HEK293T (cell line): ENCODE measurements around the gene SVIL.
"Not testable (repeated sequence)": the region's sequence is repeated elsewhere in the genome, so short reads cannot be mapped to it uniquely, and the experiment has no call there.

Experiments
- CTCF ChIA-PET: fragments of 350-600 bp; formaldehyde crosslinking; extraction: SDS; loops from one replicate; lab custom pipeline; 2021; ENCODE audit warnings: antibody characterized with exemption, inconsistent platforms; lab: Yijun Ruan, JAX
- POLR2A ChIA-PET: fragments of 350-600 bp; formaldehyde crosslinking; extraction: SDS; loops from one replicate; lab custom pipeline; 2020; ENCODE audit warnings: antibody characterized with exemption, inconsistent platforms; lab: Yijun Ruan, JAX
- DNase-seq: peaks from one replicate; pipeline ENCODE4 v3.0.0; 2012; ENCODE audit warnings: mixed read lengths; ENCODE audit errors: extremely low spot score
- ARNT ChIP-seq: fragments of 450-650 bp; IDR thresholded peaks from 2 replicates; pipeline ENCODE4 v1.6.1; 2017; ENCODE audit warnings: mild to moderate bottlenecking
- BHLHE40 ChIP-seq: fragments of 450-650 bp; IDR thresholded peaks from 2 replicates; pipeline ENCODE4 v1.6.1; 2016; ENCODE audit warnings: mild to moderate bottlenecking, moderate library complexity, borderline replicate concordance
- CTBP1 ChIP-seq: fragments of 450-650 bp; IDR thresholded peaks from 2 replicates; pipeline ENCODE4 v1.6.1; 2016; ENCODE audit warnings: borderline replicate concordance
- ELF4 ChIP-seq: fragments of 450-650 bp; IDR thresholded peaks from 2 replicates; pipeline ENCODE4 v1.6.1; 2017; ENCODE audit warnings: antibody characterized with exemption
- FOXA1 ChIP-seq: fragments of 450-650 bp; IDR thresholded peaks from 2 replicates; pipeline ENCODE4 v1.6.1; 2016; ENCODE audit warnings: mild to moderate bottlenecking
- FOXK2 ChIP-seq: fragments of 450-650 bp; IDR thresholded peaks from 2 replicates; pipeline ENCODE4 v1.6.1; 2016; ENCODE audit warnings: mild to moderate bottlenecking
- FOXM1 ChIP-seq: fragments of 450-650 bp; IDR thresholded peaks from 2 replicates; pipeline ENCODE4 v1.6.1; 2017; ENCODE audit warnings: mild to moderate bottlenecking, borderline replicate concordance
- HDGF ChIP-seq: fragments of 450-650 bp; IDR thresholded peaks from 2 replicates; pipeline ENCODE4 v1.6.1; 2017; ENCODE audit warnings: antibody characterized with exemption, borderline replicate concordance
- L3MBTL2 ChIP-seq: fragments of 450-650 bp; conservative IDR thresholded peaks from 2 replicates; pipeline ENCODE4 v1.6.1; 2016; ENCODE audit warnings: mild to moderate bottlenecking
- LEF1 ChIP-seq: fragments of 450-650 bp; IDR thresholded peaks from 2 replicates; pipeline ENCODE4 v1.6.1; 2017; ENCODE audit warnings: mild to moderate bottlenecking, borderline replicate concordance
- NFRKB ChIP-seq: fragments of 450-650 bp; IDR thresholded peaks from 2 replicates; pipeline ENCODE4 v1.6.1; 2016; ENCODE audit warnings: mild to moderate bottlenecking, moderate library complexity
- PKNOX1 ChIP-seq: fragments of 450-650 bp; IDR thresholded peaks from 2 replicates; pipeline ENCODE4 v1.6.1; 2016
- SP1 ChIP-seq: fragments of 450-650 bp; IDR thresholded peaks from 2 replicates; pipeline ENCODE4 v1.6.1; 2017
- SUZ12 ChIP-seq: fragments of 450-650 bp; IDR thresholded peaks from 2 replicates; pipeline ENCODE4 v1.6.1; 2016; ENCODE audit warnings: mild to moderate bottlenecking
- TARDBP ChIP-seq: fragments of 450-650 bp; IDR thresholded peaks from 2 replicates; pipeline ENCODE4 v1.6.1; 2016
- ZNF384 ChIP-seq: fragments of 450-650 bp; IDR thresholded peaks from 2 replicates; pipeline ENCODE4 v1.6.1; 2016

Gene SVIL

DNA sequence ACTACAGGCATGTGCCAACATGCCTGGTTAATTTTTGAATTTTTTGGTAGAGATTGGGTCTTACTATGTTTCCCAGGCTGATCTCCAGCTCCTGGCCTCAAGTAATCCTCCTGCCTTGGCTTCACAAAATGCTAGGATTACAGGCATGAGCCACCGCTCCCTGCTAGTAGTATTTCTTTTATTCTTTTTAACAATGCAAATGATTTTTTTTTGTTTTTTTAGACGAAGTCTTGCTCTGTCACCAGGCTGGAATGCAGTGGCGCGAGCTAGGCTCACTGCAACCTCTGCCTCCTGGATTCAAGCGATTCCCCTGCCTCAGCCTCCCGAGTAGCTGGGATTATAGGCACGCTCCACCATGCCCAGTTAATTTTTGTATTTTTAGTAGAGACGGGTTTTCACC, 58.1 kb downstream of the SVIL start:
- TF ChIP-seq ARNT (no peak), TARDBP (no peak), NFRKB (no peak), SP1 (no peak), FOXA1 (no peak), ZNF384 (no peak), HDGF (no peak), FOXK2 (no peak), LEF1 (no peak), BHLHE40 (no peak), FOXM1 (no peak)
- ChIA-PET POLR2A (no interaction called here), CTCF (no interaction called here)

DNA sequence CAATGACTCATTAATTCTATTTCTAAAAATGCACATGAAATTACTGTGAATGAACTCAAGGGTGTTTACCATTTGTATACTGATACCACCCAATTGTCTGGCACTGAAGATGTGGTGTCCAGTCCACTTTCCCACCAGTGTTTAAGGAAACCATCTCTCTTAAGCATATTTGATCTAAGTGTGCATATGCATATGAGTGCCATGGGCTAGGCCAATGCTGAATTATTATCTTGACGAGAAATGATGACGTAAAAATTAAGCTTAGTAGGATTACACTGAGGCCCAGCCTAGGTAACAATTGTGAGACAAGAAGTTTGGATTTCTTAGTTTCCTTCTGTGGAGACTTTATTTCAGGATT, 59.7 kb downstream of the SVIL start:
- TF ChIP-seq CTBP1: no peak
- TF ChIP-seq ZNF384: no peak
- POLR2A ChIA-PET: no interaction called here
- DNase-seq: no peak
- CTCF ChIA-PET: no interaction called here

More for the DNA sequence above, 58.1 kb downstream of the SVIL start:
- DNase-seq: no peak

DNA sequence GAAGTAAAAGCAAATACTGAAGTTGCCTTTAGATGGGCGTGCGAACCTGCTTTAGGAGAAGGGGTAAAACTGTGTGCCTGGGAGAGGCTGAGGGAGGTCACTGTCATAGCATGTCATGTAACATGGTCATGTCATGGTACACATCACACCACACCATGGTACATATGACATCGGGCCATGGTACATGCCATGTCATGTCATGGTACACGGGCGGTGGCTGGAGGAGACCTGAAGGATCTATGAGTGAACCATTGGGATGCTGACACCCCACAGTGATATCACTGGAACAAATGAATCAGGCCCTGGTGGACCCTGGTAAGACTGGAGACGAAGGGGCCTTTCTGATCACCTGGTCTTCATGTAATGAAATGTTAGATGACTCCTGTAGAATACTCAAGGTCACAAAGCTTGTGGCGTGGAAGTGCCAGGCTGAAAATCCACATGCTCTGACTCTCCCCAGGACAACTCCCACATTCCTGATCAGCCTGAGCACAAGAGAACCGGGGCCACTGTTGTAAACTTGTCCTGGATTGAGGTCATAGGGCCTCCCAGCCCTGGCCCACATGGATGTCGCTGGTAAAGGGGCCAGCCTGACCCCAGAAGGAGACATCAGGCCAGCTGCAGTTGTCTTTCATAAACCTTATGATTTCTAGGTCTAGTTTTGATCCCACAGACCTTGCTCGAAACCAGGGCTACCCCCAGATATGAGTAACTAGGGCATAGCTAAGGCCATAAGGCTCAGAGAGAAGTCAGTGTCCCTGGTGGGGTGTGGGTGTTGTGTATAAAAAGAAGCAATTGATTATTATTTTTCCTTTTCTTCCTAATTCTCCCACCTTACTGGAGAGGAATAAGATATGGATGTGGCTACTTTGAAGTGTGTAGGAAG, 60.3 kb downstream of the SVIL start:
- CTCF ChIA-PET, DNase-seq, POLR2A ChIA-PET: not testable (repeated sequence)

- POLR2A ChIA-PET: not testable (repeated sequence)
Observed at GRCh38 chr10:29570248-29570647, 64.5 kb downstream of the SVIL start.

GRCh38 chr10:29569795-29570194, 65.0 kb downstream of the SVIL start:
- ChIA-PET CTCF (interaction anchor here (0.8 to 1.7 kb wide), 2 partner anchors 34 to 57 kb away, joined by 4 to 5 read pairs; no protein-coding TSS in a partner anchor), POLR2A (no interaction called here)
- TF ChIP-seq SP1 (no peak), PKNOX1 (no peak), L3MBTL2 (no peak), BHLHE40 (no peak), LEF1 (no peak), ELF4 (no peak), ARNT (no peak), SUZ12 (no peak), FOXA1 (no peak), NFRKB (no peak), HDGF (no peak)
- no peak for DNase-seq

More at GRCh38 chr10:29570248-29570647, 64.5 kb downstream of the SVIL start:
- CTCF ChIA-PET: interaction anchor here (0.6 to 1.7 kb wide), 3 partner anchors 18 to 57 kb away, joined by 4 to 5 read pairs (median 4); no protein-coding TSS in a partner anchor
- DNase-seq: not testable (repeated sequence)

GRCh38 chr10:29567003-29567402, 67.8 kb downstream of the SVIL start:
- DNase-seq: no peak
- ChIA-PET POLR2A (no interaction called here), CTCF (no interaction called here)
- TF ChIP-seq PKNOX1 (no peak), FOXA1 (no peak), TARDBP (no peak), BHLHE40 (no peak), ARNT (no peak)

DNA sequence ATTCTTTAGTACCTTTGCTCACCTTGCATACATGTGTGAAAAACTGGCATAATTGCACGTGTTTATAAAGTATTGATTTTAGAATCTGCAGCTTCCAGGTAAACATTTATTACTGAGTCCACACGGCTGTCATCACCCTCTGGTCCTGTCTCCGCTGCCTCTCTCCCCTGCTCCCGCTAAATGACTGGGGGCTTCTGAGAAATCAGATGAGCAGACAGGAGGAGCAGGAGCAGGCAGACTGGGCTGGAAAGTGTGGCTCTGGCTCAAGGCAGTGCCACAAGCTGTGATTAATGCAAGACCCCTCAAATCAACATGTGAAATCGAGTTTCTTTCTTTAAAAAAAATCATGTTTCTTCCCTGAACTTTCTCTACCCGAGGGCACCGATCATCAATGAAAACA, 68.6 kb downstream of the SVIL start:
- DNase-seq, CTCF ChIA-PET, POLR2A ChIA-PET: not testable (repeated sequence)

- POLR2A ChIA-PET: no interaction called here
- CTCF ChIA-PET: no interaction called here
- DNase-seq: no peak
- TF ChIP-seq ZNF384 (no peak), SUZ12 (no peak), NFRKB (no peak)
Observed at GRCh38 chr10:29563420-29564035, 71.2 kb downstream of the SVIL start.

DNA sequence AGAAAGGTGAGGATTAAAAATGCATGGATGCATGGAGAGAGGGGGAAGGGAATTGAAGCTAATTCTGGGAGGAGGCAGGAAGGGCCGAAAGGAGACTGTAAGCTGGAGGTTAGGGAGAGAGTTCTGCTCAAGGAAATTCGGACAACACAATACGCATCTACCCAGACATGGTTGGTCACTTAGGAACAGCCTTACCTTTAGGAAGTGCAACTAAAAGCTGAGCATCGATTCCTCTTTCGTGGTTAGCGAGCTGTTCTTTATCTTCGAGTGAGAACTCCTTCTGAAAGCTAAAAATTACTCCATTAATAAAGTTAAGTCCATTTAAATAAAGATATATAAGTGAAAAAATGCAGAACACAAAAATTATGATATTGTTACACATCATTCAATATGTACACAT, 71.8 kb downstream of the SVIL start:
- CTCF ChIA-PET, POLR2A ChIA-PET, DNase-seq: not testable (repeated sequence)
